GM21360 (cell line): Measurements from ENCODE around the gene ARHGAP26.
"Not testable (repeated sequence)": the region's sequence is repeated elsewhere in the genome, so short reads cannot be mapped to it uniquely, and the experiment has no call there.

Experiments used
- ATAC-seq: cut with Tn5 transposase; IDR thresholded peaks from one replicate; pipeline ENCODE4 v1.9.1; 2021; ENCODE audit warnings: mild to moderate bottlenecking, moderate library complexity; ENCODE audit not compliant: unreplicated experiment

Gene ARHGAP26

GRCh38 chr5:142924135-142924883 lies 154.1 kb downstream of the ARHGAP26 start:
- no peak for ATAC-seq

- no peak for ATAC-seq
Measured at GRCh38 chr5:142925795-142926194, 155.6 kb downstream of the ARHGAP26 start.

- no peak for ATAC-seq
Measured at GRCh38 chr5:142926549-142926948, 156.4 kb downstream of the ARHGAP26 start.

GRCh38 chr5:142928999-142929398 lies 158.8 kb downstream of the ARHGAP26 start:
- ATAC-seq, result not testable (repeated sequence)

GRCh38 chr5:142929587-142929986 lies 159.4 kb downstream of the ARHGAP26 start:
- no peak for ATAC-seq

- no peak for ATAC-seq
Measured at GRCh38 chr5:142930395-142931110, 160.4 kb downstream of the ARHGAP26 start.

GRCh38 chr5:142931896-142932686 lies 161.9 kb downstream of the ARHGAP26 start:
- no peak for ATAC-seq

- no peak for ATAC-seq
Measured at GRCh38 chr5:142934051-142934762, 164.0 kb downstream of the ARHGAP26 start.

GRCh38 chr5:142935014-142935413 lies 164.8 kb downstream of the ARHGAP26 start:
- ATAC-seq, result no peak

- no peak for ATAC-seq
Measured at GRCh38 chr5:142937374-142937773, 167.2 kb downstream of the ARHGAP26 start.

GRCh38 chr5:142938266-142938880 lies 168.2 kb downstream of the ARHGAP26 start:
- ATAC-seq, result no peak

- ATAC-seq, result no peak
Measured at GRCh38 chr5:142939006-142939405, 168.8 kb downstream of the ARHGAP26 start.

- no peak for ATAC-seq
Measured at GRCh38 chr5:142939884-142940283, 169.7 kb downstream of the ARHGAP26 start.

- ATAC-seq, result no peak
Measured at GRCh38 chr5:142941245-142941644, 171.1 kb downstream of the ARHGAP26 start.

- ATAC-seq, result no peak
Measured at GRCh38 chr5:142942901-142943300, 172.7 kb downstream of the ARHGAP26 start.

- no peak for ATAC-seq
Measured at GRCh38 chr5:142944140-142944539, 174.0 kb downstream of the ARHGAP26 start.

- no peak for ATAC-seq
Measured at GRCh38 chr5:142945321-142945720, 175.1 kb downstream of the ARHGAP26 start.

- no peak for ATAC-seq
Measured at GRCh38 chr5:142945845-142946244, 175.7 kb downstream of the ARHGAP26 start.

GRCh38 chr5:142946547-142947426 lies 176.6 kb downstream of the ARHGAP26 start:
- ATAC-seq, result no peak

GRCh38 chr5:142947427-142947709 lies 177.2 kb downstream of the ARHGAP26 start:
- ATAC-seq, result no peak
